ENCODE data around the gene MAGEF1.
A peak's percentile ranks its signal among the peaks of the same experiment; 100 is the strongest.
"Not testable (repeated sequence)": the region's sequence is repeated elsewhere in the genome, so short reads cannot be mapped to it uniquely, and the experiment has no call there.

Gene MAGEF1

GRCh38 chr3:184731786-184732537 lies 20.1 kb upstream of the MAGEF1 start:
- intact Hi-C loops (cut with DNase I) = no loop called here
- peak in 23 of 42 donors; percentile 39 to 79 (median 57) for DNase-seq

- DNase-seq = peak in 3 of 42 donors; percentile 2 to 20 (median 13)
- intact Hi-C loops (cut with DNase I) = no loop called here
Measured at GRCh38 chr3:184730924-184731323, 19.1 kb upstream of the MAGEF1 start.

- intact Hi-C loops (cut with DNase I) = not testable (repeated sequence)
- DNase-seq = peak in 2 of 42 donors; percentile 31 to 35
Measured at GRCh38 chr3:184729154-184729553, 17.3 kb upstream of the MAGEF1 start.

GRCh38 chr3:184728010-184728527 lies 16.2 kb upstream of the MAGEF1 start:
- intact Hi-C loops (cut with DNase I) = no loop called here
- DNase-seq = peak in 1 of 42 donors; percentile 5

GRCh38 chr3:184727357-184728009 lies 15.6 kb upstream of the MAGEF1 start:
- DNase-seq = peak in 37 of 42 donors; percentile 25 to 86 (median 61)
- intact Hi-C loops (cut with DNase I) = no loop called here

GRCh38 chr3:184726497-184726896 lies 14.6 kb upstream of the MAGEF1 start:
- DNase-seq = peak in 1 of 42 donors; percentile 31
- intact Hi-C loops (cut with DNase I) = no loop called here

- intact Hi-C loops (cut with DNase I) = no loop called here
- peak in 1 of 42 donors; percentile 37 for DNase-seq
Measured at GRCh38 chr3:184725176-184725719, 13.4 kb upstream of the MAGEF1 start.

- intact Hi-C loops (cut with DNase I) = no loop called here
- no peak for DNase-seq
Measured at GRCh38 chr3:184724699-184725098, 12.8 kb upstream of the MAGEF1 start.

- intact Hi-C loops (cut with DNase I) = loop anchor here (10.0 kb wide), 1 partner anchor 55 kb away; no protein-coding TSS in a partner anchor
- peak in 1 of 42 donors; percentile 32 for DNase-seq
Measured at GRCh38 chr3:184719709-184720108, 7.8 kb upstream of the MAGEF1 start.

- peak in 1 of 42 donors; percentile 31 for DNase-seq
- intact Hi-C loops (cut with DNase I) = loop anchor here (10.0 kb wide), 1 partner anchor 56 kb away; no protein-coding TSS in a partner anchor
Measured at GRCh38 chr3:184718431-184718830, 6.6 kb upstream of the MAGEF1 start.

GRCh38 chr3:184717399-184717983 lies 5.6 kb upstream of the MAGEF1 start:
- DNase-seq = peak in 26 of 42 donors; percentile 18 to 68 (median 36)
- intact Hi-C loops (cut with DNase I) = loop anchor here (10.0 kb wide), 1 partner anchor 57 kb away; no protein-coding TSS in a partner anchor

- peak in 36 of 42 donors; percentile 16 to 74 (median 38) for DNase-seq
- intact Hi-C loops (cut with DNase I) = loop anchor here (10.0 kb wide), 1 partner anchor 58 kb away; no protein-coding TSS in a partner anchor
Measured at GRCh38 chr3:184716622-184717398, 4.9 kb upstream of the MAGEF1 start.

- intact Hi-C loops (cut with DNase I) = loop anchor here (10.0 kb wide), 1 partner anchor 59 kb away; no protein-coding TSS in a partner anchor
- peak in 1 of 42 donors; percentile 32 for DNase-seq
Measured at GRCh38 chr3:184715943-184716621, 4.2 kb upstream of the MAGEF1 start.

GRCh38 chr3:184713521-184713920 lies 1.7 kb upstream of the MAGEF1 start:
- no peak for DNase-seq
- intact Hi-C loops (cut with DNase I) = loop anchor here (10.0 kb wide), 1 partner anchor 61 kb away; no protein-coding TSS in a partner anchor

- no peak for DNase-seq
- intact Hi-C loops (cut with DNase I) = loop anchor here (10.0 kb wide), 1 partner anchor 62 kb away; no protein-coding TSS in a partner anchor
Measured at GRCh38 chr3:184713040-184713355, 1.1 kb upstream of the MAGEF1 start.

- no peak for DNase-seq
- intact Hi-C loops (cut with DNase I) = loop anchor here (10.0 kb wide), 1 partner anchor 62 kb away; no protein-coding TSS in a partner anchor
Measured at GRCh38 chr3:184712248-184713039, 580 bp upstream of the MAGEF1 start.

Data from head of caudate nucleus (tissue), 42 donors.